Tibial artery (tissue), 4 donors: ENCODE measurements around the gene POLA1.

Source experiments
- DNase-seq, 2 donors: peaks; one replicate each; pipeline ENCODE4 v3.0.0-alpha.2; 2019
- H3K27ac ChIP-seq, 2 donors: fragments of 200-600 bp; sonication (generic) in 1 of 2; 1 replicate in 1 of 2; 2 replicates in 1 of 2; pipeline ENCODE4 v1.5.1; 2018 to 2019; ENCODE audit warnings: mild to moderate bottlenecking in 1 of 2
- H3K27me3 ChIP-seq, 2 donors: fragments of 200-600 bp; sonication (generic) in 1 of 2; one replicate each; pipeline versions ENCODE4 v1.5.1 to v1.6.0; 2016 to 2019
- H3K36me3 ChIP-seq, 3 donors: fragments of 200-600 bp; sonication (generic) in 2 of 3; one replicate each; pipeline ENCODE4 v1.5.1; 2016 to 2019; ENCODE audit warnings: mild to moderate bottlenecking in 2 of 3
- H3K4me1 ChIP-seq, 4 donors: fragments of 200-600 bp; sonication (generic) in 2 of 4; 1 replicate in 3 of 4; 2 replicates in 1 of 4; pipeline ENCODE4 v1.5.1; 2016 to 2019
- H3K4me3 ChIP-seq, 2 donors: fragments of 200-600 bp; sonication (generic) in 1 of 2; 1 replicate in 1 of 2; 2 replicates in 1 of 2; pipeline ENCODE4 v1.5.1; 2018 to 2019; ENCODE audit warnings: mild to moderate bottlenecking in 2 of 2
- H3K9me3 ChIP-seq, 3 donors: fragments of 200-600 bp; sonication (generic) in 1 of 3; one replicate each; pipeline ENCODE4 v1.5.1; 2016 to 2019
- intact Hi-C: fragments of 100-400 bp; cut with DNase I; formaldehyde crosslinking; loops from one replicate; pipeline ENCODE4 v1.15.0; 2023; ENCODE audit warnings: low total_unique reads
- TF ChIP-seq, protein P1 (sequence below), 2 experiments: fragments of 200-600 bp in 1 of 2; fragments of 450-650 bp in 1 of 2; IDR thresholded peaks; one replicate each; pipeline ENCODE4 v1.5.1; 2017 to 2019; ENCODE audit warnings: antibody characterized with exemption in 2 of 2, mild to moderate bottlenecking in 1 of 2, moderate library complexity in 1 of 2

The POLA1 gene

DNA sequence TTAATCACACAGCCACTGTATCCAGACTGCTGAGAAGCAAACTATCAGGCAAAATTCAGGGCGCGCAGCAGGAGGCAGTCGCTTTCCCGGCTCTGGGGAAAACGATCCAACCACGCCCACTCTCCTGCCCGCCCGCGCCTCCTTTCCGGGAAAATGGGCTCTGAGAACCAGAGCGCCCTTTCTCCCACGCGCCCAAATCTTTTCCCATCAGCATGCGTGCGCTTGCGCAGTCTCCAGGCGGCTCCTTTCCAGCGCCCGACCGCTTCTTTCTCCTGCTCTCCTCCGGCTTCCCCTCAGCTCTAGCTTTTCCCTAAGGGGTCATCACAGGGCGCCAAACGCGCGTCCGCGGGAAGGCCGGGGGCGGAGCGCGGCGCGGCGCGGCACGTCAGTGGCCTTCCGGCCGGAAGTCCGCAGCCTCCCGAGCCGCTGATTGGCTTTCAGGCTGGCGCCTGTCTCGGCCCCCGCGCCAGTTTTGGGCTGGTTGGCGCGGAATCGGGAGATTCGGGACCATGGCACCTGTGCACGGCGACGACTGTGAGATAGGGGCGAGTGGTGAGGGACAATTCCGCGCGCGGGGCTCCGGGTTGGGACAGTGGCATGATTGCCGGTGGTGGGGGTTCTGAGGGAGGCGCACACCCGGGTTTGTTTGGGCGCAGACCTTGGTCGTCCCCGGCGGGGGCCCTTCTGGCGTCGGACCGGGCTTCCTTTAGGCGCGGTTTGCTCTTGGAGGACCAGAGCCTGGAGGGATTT, at the start of gene POLA1:
TSS of gene POLA1 (plus strand) at position 466 of the 750 bp plus-strand sequence. CDS start at position 510, 44 bp downstream.
- Histone ChIP-seq H3K27me3 (no peaks in the 10 kb centered on the region), H3K36me3 (no peaks in the 10 kb centered on the region), H3K9me3 (no peaks in the 10 kb centered on the region), H3K27ac (peak within 1 kb of the TSS; percentile 76 to 82), H3K4me1 (peaks cover 0 to 7% (median 4%) of the 10 kb centered on the region in 4 donors), H3K4me3 (peak within 1 kb of the TSS; percentile 64 to 67)
- intact Hi-C loops: no loop called here
- TF ChIP-seq, protein P1, sequence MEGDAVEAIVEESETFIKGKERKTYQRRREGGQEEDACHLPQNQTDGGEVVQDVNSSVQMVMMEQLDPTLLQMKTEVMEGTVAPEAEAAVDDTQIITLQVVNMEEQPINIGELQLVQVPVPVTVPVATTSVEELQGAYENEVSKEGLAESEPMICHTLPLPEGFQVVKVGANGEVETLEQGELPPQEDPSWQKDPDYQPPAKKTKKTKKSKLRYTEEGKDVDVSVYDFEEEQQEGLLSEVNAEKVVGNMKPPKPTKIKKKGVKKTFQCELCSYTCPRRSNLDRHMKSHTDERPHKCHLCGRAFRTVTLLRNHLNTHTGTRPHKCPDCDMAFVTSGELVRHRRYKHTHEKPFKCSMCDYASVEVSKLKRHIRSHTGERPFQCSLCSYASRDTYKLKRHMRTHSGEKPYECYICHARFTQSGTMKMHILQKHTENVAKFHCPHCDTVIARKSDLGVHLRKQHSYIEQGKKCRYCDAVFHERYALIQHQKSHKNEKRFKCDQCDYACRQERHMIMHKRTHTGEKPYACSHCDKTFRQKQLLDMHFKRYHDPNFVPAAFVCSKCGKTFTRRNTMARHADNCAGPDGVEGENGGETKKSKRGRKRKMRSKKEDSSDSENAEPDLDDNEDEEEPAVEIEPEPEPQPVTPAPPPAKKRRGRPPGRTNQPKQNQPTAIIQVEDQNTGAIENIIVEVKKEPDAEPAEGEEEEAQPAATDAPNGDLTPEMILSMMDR (IDR thresholded peaks at IDR 0.05): peak in 1 of 2 experiments; percentile 10
- peak; percentile 87 to 97 for DNase-seq

DNA sequence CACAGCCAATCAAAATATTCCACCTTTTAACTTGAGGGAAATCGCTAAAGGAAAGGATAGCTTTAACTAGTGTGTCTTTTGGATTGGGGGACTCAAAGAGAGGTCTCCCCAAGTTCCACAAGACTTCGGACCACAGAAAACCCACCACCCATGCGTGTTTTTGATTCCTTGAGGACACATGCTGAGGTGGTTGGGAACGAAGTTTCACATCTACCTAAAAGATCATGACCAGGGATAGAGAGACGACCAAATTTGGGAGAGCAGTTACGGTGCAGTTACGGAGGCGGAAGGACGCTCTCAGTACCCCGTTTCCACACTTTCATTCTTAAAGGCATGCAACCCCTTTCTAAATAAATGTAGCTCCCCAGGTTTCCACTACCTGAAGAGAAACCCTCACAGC, 47.7 kb upstream of the POLA1 start:
- H3K36me3 ChIP-seq: no peaks in the 10 kb centered on the region
- no peak for DNase-seq
- peaks cover 0 to 6% (median 2%) of the 10 kb centered on the region in 4 donors for H3K4me1 ChIP-seq
- TF ChIP-seq, protein P1 (IDR thresholded peaks at IDR 0.05): no peak
- H3K9me3 ChIP-seq: no peaks in the 10 kb centered on the region
- intact Hi-C loops: no loop called here
- peak overlapping the region; percentile 36 to 46 for H3K4me3 ChIP-seq
- H3K27me3 ChIP-seq: no peaks in the 10 kb centered on the region
- H3K27ac ChIP-seq: no peak overlapping the region

- no peaks in the 10 kb centered on the region for H3K27me3 ChIP-seq
- peak overlapping the region; percentile 36 to 46 for H3K4me3 ChIP-seq
- intact Hi-C loops: no loop called here
- H3K36me3 ChIP-seq: no peaks in the 10 kb centered on the region
- no peaks in the 10 kb centered on the region for H3K9me3 ChIP-seq
- peak overlapping the region in 1 of 2 donors; percentile 22 for H3K27ac ChIP-seq
- TF ChIP-seq, protein P1 (IDR thresholded peaks at IDR 0.05): no peak
- peaks cover 0 to 6% (median 2%) of the 10 kb centered on the region in 4 donors for H3K4me1 ChIP-seq
- DNase-seq: no peak
Observed at GRCh38 chrX:24646745-24647182, 47.0 kb upstream of the POLA1 start.

- intact Hi-C loops: no loop called here
- peak; percentile 67 to 75 for DNase-seq
- Histone ChIP-seq H3K9me3 (no peaks in the 10 kb centered on the region), H3K27me3 (no peaks in the 10 kb centered on the region), H3K27ac (peak within 1 kb of the TSS in 1 of 2 donors; percentile 22), H3K4me3 (peak within 1 kb of the TSS; percentile 36 to 46), H3K36me3 (no peaks in the 10 kb centered on the region), H3K4me1 (peaks cover 0 to 6% (median 2%) of the 10 kb centered on the region in 4 donors)
- TF ChIP-seq, protein P1 (IDR thresholded peaks at IDR 0.05): no peak
Observed at GRCh38 chrX:24647257-24648058, 46.3 kb upstream of the POLA1 start, which contains the start of gene PCYT1B. TSS of gene PCYT1B (minus strand) at chrX:24647347. CDS start at chrX:24647105, 242 bp downstream.

- Histone ChIP-seq H3K4me3 (no peak overlapping the region), H3K9me3 (no peaks in the 10 kb centered on the region), H3K4me1 (peaks cover 0 to 6% (median 2%) of the 10 kb centered on the region in 4 donors), H3K27me3 (no peaks in the 10 kb centered on the region), H3K27ac (no peak overlapping the region), H3K36me3 (no peaks in the 10 kb centered on the region)
- TF ChIP-seq, protein P1 (IDR thresholded peaks at IDR 0.05): no peak
- DNase-seq: no peak
- intact Hi-C loops: no loop called here
Observed at GRCh38 chrX:24648495-24648894, 45.2 kb upstream of the POLA1 start.
